HL-60 (cell line): ENCODE data around the gene GTPBP6.
"Not testable (repeated sequence)": the region's sequence is repeated elsewhere in the genome, so short reads cannot be mapped to it uniquely, and the experiment has no call there.

ENCODE experiments used
- CTCF ChIP-seq: IDR thresholded peaks from one replicate; pipeline ENCODE4 v1.5.1; 2011; ENCODE audit warnings: low read length, control low read depth, inconsistent platforms; ENCODE audit not compliant: insufficient read depth
- GABPA ChIP-seq: IDR thresholded peaks from 2 replicates; pipeline ENCODE4 v1.6.1; 2012; ENCODE audit warnings: low read depth
- POLR2AphosphoS5 ChIP-seq: IDR thresholded peaks from 2 replicates; pipeline ENCODE4 v1.6.1; 2012; ENCODE audit warnings: low read depth
- REST ChIP-seq: IDR thresholded peaks from 2 replicates; pipeline ENCODE4 v1.6.1; 2012; ENCODE audit warnings: low read depth; ENCODE audit not compliant: insufficient replicate concordance

- not testable (repeated sequence) for TF ChIP-seq CTCF, POLR2AphosphoS5, REST, GABPA
Observed at GRCh38 chrX:351324-351641, 32.7 kb upstream of the GTPBP6 start.
